GM19099 (cell line): ENCODE data around the gene KIAA1549.

ENCODE experiments used
- POLR2A ChIP-seq: IDR thresholded peaks from 3 replicates; pipeline ENCODE4 v1.6.1; 2011; ENCODE audit warnings: low read depth; ENCODE audit not compliant: insufficient read length; ENCODE audit errors: extremely low read depth

KIAA1549 gene

DNA sequence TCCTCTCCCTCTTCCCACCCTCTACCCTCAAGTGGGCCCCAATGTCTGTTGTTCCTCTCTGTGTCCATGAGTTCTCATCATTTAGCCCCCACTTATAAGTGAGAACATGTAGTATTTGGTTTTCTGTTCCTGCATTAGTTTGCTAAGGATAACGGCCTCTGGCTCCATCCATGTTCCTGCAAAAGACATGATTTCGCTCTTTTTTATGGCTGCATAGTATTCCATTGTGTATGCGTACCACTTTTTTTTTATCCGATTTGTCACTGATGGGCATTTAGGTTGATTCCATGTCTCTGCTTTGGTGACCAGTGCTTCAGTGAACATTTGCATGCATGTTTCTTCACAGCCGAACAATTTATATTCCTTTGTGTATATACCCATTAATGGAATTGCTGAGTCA lies 131.5 kb downstream of the KIAA1549 start:
- TF ChIP-seq POLR2A, result no peak

DNA sequence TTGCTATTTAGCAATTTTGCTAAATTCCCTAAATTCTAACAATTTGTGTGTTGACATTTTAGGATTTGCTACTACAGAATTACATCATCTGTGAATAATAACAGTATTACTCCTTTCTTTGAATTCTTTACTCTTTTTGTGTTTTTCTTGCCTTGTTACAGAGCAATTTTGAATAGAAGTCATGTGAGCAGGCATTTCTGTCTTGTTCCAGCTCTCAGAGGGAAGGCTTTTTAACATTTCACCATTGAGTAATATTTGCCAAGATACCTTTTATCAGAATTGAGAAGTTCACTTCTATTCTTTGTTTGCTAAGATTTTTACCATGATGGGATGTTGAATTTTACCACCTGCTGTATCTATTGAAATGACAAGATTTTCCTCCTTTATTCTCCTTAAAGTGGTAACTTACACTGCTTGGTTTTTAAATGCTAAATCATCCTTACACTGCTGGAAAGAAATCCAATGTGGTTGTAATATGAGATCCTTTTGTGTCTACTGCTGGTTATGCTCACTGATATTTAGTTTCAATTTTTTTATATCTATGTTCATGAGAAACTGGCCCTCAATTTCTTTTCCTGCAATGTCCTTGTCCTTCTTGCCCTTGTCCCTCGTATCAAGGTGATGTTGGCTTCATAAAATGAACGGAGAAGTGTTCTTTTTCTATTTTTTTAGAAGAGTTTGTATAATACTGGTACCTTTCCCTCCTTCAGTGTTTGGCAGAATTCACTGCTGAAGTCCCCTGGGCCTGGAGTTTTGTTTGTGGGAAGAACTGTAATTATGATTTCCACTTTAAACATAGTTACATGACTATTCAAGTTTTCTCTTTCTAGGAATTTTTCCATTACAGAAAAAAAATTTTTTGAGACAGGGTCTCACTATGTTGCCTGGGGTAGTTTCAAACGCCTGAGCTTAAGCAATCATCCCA lies 132.9 kb downstream of the KIAA1549 start:
- no peak for TF ChIP-seq POLR2A

DNA sequence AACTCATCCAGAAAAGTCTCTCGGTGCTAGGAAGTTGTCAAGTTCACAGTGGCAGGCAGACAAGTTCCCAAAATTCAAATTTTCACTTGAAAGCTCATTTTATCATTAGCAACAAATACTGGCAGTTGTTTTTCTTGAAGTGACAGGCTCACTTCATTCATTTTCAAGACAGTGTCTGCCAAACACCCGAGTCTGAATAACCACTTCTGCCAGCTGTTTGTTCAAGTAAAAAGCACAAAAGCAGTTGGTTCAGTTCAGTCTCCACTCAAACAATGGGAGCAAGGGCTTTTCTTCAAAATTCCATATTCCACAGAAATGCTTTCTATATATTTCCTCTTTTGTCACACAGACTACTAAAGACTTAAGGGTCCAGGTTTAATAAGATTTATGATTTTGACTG lies 135.5 kb downstream of the KIAA1549 start:
- no peak for TF ChIP-seq POLR2A

DNA sequence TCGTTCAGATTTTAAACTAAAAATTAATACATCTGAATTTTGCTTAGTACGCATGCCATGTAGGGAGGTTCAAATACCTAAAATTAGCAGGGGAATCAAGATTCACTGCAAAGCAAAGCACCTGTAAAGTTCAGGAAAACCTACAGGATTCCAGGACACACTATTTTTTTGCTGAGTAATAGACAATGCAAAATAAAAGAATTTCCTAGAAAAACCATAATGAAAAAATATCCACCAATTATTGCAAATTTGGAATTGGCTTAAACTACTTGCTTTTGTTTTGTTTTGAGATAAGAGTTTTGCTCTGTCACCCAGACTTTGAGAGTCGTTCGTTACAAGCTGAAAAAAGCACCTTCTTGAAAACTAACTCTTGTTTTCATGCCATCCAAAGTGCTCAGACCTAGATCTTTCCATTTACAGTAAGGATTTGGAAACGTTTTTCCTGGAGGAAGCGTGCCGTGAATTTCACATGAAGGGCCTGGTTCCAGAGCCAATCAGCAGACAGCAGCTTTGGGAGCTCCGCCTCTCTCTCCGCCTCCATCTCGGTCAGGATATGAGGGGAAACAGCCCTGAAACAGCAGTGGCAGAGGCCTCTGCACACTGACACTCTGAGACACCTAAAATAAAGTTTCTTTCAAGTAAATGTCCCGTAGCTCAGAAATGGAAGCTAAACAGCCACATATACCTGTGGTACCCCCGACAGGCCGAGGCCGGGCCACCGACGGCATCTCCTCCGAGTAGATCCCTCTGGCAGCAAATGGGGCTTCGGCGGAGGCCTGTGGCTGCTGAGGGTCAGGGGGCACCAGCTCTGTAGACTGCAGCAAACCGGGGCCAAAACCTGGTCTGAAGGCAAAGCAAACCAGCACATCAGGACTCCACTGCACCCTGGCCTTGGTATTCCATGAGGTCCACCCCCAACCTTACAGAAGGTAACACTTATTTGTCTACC lies 137.3 kb downstream of the KIAA1549 start:
- TF ChIP-seq POLR2A, result no peak

DNA sequence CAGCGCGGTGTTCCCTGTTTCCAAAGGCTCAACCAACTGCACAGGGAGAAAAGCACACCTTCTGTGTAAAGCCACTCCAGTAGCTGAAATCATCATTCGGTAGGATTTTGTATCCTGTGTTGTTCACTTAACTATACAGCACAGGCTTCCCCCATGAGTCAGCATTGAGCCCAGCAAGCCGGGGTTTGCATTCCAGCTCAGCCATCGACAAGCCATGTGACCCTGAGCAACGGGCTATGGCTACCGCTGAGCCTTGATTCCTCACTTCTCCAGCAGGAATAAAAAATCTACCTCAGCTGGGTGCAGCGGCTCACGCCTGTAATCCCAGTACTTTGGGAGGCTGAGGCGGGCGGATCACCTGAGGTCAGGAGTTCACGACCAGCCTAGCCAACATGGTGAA lies 139.1 kb downstream of the KIAA1549 start:
- no peak for TF ChIP-seq POLR2A

DNA sequence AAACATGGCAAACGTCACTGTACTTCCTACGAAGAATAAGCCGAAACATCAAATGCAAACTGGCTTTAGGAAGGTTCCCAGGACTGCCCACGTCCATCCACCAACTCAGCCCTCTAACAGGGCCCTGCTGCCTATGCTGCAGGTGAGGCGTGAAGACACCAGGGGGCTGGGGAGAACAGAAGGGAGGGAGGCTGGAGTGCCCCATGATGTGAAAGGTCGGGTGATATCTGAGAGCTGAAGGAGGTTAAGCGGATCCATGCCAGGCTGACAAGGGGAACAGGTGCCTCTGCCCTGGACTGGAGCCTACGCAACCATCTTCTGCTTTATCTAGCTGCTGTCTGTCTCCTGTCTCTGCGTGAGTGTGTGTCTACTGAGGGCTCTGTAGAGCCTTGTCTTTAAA lies 143.0 kb downstream of the KIAA1549 start:
- TF ChIP-seq POLR2A, result no peak

DNA sequence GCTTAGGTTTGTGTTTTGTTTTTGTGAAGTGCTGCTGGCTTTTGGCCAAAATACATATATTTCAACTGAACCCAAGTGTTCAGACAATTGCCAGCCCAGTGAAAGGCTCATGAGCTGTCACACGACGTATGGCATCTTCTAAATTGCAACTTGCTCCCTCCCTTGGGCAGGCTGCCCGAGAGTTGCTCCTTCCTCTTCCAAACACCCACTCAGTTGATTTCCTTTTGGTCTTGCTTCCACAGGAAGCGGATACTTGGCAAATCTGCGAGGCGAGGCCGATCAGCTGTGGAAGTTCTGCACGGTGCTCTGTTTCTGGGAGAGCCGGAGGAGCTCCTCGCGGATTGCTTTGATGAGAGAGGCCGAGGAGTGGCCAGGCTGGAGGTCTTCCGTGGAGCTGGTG lies 143.6 kb downstream of the KIAA1549 start:
- TF ChIP-seq POLR2A, result no peak

DNA sequence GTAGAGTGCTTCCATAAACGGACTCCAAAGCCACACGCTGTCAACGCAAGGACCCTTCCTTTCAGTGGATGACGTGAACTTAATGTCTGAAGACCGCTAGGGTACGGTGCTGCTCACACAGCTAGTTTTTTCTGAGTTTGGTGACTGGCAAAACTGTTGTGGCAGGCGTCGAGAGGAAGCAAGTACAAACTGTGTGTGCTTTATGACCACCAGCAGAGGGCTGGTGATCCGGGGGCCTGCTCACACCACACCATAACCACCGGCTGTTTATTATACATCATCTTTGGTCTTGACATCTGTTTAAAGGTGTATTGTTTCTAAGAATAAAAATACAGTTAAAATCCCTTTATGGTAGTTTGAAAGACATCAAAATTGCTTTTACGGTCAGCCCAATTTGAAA lies 146.1 kb downstream of the KIAA1549 start:
- TF ChIP-seq POLR2A, result no peak

DNA sequence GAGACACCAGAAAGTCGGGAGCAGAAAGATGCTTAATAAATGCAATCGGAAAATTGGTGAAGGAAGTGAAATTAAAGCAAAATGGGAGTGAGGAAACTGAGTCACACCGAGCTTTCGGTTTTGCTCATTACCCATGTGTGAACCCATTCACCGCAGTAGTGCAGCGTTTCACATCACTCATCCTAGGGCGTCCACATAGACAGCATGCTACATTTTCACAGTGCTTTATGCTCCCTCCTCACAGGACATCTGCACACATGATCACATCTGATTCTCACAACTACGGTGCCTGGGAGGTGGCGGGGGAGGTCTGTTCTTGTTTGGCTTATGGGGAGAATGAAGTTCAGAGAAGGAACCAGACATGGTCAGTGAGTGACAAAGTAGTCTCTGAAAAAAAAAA lies 146.6 kb downstream of the KIAA1549 start:
- no peak for TF ChIP-seq POLR2A

DNA sequence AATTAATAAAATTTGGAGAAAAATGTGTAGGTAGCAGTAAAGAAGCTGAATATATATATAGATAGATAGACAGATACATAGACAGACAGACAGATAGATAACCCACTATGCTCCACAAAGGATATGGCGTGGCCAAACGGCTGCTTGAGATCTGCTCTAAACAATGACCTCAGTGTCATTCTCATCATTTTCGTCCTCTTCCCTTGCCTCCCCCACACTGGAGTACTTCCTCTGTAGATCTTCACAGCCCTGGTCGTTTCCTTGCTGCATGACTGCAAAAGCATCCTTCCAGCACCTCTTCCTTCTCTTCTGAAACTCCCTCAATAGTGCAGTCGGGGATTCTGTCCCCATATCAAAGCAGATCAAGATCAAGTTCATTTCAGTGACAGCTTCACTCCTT lies 147.6 kb downstream of the KIAA1549 start:
- no peak for TF ChIP-seq POLR2A

DNA sequence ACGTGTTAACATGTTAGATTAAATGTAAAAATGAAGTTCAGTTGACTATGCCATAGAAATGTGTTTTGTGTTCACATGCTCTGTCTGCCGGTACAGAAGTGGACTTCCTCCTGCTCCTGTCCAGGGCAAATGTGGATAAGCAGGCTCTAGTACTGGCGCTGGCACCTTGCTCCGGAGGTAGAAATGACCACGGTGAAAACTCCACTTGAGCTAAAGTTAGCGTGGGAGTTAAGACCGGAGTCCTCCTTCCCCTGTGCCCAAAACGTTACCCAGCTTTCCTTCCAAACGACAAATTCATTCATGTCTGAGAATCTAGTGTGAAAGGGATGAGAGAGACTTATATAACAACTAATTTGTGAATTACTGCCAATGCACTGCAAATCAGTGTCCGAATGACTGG lies 148.2 kb downstream of the KIAA1549 start:
- TF ChIP-seq POLR2A, result no peak

DNA sequence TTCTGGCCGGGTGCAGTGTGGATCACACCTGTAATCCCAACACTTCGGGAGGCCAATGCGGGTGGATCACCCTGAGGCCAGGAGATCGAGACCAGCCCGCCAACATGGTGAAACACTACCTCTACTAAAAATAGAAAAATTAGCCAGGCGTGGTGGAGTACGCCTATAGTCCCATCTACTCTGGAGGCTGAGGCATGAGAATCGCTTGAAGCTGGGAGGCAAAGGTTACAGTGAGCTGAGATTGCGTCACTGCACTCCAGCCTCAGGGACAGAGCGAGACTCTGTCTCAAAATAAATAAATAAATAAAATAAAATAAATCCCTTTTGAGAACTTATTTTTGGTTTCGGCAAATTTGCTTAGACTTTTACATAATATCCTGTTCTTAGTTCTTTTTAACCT lies 151.9 kb downstream of the KIAA1549 start:
- TF ChIP-seq POLR2A, result no peak

DNA sequence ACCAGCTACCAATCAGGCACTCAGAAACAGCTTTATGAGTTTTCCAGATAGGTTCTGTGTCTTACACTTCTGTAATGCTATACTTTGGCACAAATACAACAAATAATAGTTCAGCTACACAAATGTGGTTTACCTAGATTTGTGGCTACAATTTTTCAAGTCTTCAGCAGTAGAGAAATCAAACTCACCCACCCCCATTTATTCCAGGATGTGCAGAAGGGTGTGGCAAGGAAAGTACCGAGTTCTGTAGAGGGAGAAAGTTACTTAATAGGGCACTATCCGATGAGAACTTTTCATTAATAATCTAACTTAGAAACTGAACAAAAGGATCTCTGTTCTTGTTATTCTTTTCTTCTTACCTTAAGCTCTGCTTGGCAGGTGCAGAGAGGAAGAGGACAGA lies 152.9 kb downstream of the KIAA1549 start:
- TF ChIP-seq POLR2A, result no peak

DNA sequence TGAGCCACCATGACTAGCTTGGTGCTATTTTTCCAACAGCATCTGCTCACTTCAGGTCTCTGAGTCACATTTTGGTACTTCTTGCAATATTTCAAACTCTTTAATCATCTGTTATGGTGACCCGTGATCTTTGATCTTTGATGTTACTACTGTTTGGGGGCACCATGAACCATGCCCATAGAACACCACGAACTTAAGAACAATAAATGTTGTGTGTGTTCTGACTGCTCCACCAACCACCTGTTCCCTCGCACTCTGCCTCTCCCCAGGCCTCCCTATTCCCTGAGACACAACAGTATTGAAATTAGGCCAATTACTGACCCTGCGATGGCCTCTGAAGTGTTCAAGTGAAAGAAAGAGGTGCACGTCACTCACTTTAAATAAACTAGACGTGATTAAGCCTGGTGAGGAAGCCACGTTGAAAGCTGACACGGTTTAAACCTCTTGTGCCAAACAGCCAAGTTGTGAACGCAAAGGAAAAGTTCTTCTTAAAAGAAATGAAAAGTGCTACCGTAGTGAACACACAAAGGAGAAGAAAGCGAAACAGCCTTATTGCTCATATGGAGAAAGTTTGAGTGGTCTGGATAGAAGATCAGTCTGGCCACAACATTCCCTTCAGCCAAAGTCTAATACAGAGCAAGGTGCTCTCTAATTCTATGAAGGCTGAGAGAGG lies 156.0 kb downstream of the KIAA1549 start:
- no peak for TF ChIP-seq POLR2A
